BE2C (cell line): ENCODE data around the gene TMC4.
A peak's percentile ranks its signal among the peaks of the same experiment; 100 is the strongest.

ENCODE experiments used
- DNase-seq: peaks from one replicate; pipeline ENCODE4 v3.0.0-alpha.2; 2020
- H3K27me3 ChIP-seq: fragments of 250-450 bp; sonication (Bioruptor Pico); 2 replicates; pipeline ENCODE4 v1.5.1; 2020; ENCODE audit warnings: mild to moderate bottlenecking
- H3K36me3 ChIP-seq: fragments of 250-450 bp; sonication (Bioruptor Pico); 2 replicates; pipeline ENCODE4 v1.5.1; 2020; ENCODE audit warnings: mild to moderate bottlenecking
- H3K4me1 ChIP-seq: fragments of 250-450 bp; sonication (Bioruptor Pico); 2 replicates; pipeline ENCODE4 v1.5.1; 2020
- H3K4me3 ChIP-seq: 2 replicates; pipeline ENCODE4 v1.5.1; 2011; ENCODE audit warnings: low read depth, low read length
- H3K9me3 ChIP-seq: fragments of 250-450 bp; sonication (Bioruptor Pico); 2 replicates; pipeline ENCODE4 v1.5.1; 2020
- CTCF ChIP-seq: IDR thresholded peaks from 2 replicates; pipeline ENCODE4 v1.5.1; 2012; ENCODE audit warnings: mild to moderate bottlenecking, low read depth, low read length

The TMC4 gene

GRCh38 chr19:54169149-54169740 is 3.7 kb downstream of the TMC4 start:
- no peaks in the 10 kb centered on the region for H3K4me1 ChIP-seq
- no peaks in the 10 kb centered on the region for H3K9me3 ChIP-seq
- H3K27me3 ChIP-seq, result peaks cover 9% of the 10 kb centered on the region; the same call in 1 of the 2 replicates
- no peak overlapping the region for H3K4me3 ChIP-seq
- no peaks in the 10 kb centered on the region for H3K36me3 ChIP-seq
- no peak for TF ChIP-seq CTCF
- no peak for DNase-seq

GRCh38 chr19:54168174-54168917 is 4.6 kb downstream of the TMC4 start:
- no peaks in the 10 kb centered on the region for H3K4me1 ChIP-seq
- peaks cover 6% of the 10 kb centered on the region; the same call in 1 of the 2 replicates for H3K27me3 ChIP-seq
- H3K36me3 ChIP-seq, result no peaks in the 10 kb centered on the region
- peak; percentile 89 for TF ChIP-seq CTCF
- DNase-seq, result peak; percentile 94
- no peaks in the 10 kb centered on the region for H3K9me3 ChIP-seq
- H3K4me3 ChIP-seq, result no peak overlapping the region

- H3K4me1 ChIP-seq, result no peaks in the 10 kb centered on the region
- DNase-seq, result no peak
- no peaks in the 10 kb centered on the region for H3K36me3 ChIP-seq
- TF ChIP-seq CTCF, result no peak
- H3K27me3 ChIP-seq, result no peaks in the 10 kb centered on the region; the same call in 1 of the 2 replicates
- no peak overlapping the region for H3K4me3 ChIP-seq
- no peaks in the 10 kb centered on the region for H3K9me3 ChIP-seq
These were observed 7.7 kb downstream of the TMC4 start for GRCh38 chr19:54165222-54165621.

- Histone ChIP-seq H3K36me3 (no peaks in the 10 kb centered on the region), H3K4me1 (no peaks in the 10 kb centered on the region), H3K9me3 (no peaks in the 10 kb centered on the region), H3K27me3 (no peaks in the 10 kb centered on the region; the same call in 1 of the 2 replicates), H3K4me3 (no peak overlapping the region)
- TF ChIP-seq CTCF, result no peak
- DNase-seq, result peak; percentile 42
These were observed 8.4 kb downstream of the TMC4 start for GRCh38 chr19:54164369-54165068.

- no peak for DNase-seq
- no peak for TF ChIP-seq CTCF
- H3K4me3 ChIP-seq, result no peak overlapping the region
These were observed 10.1 kb downstream of the TMC4 start for GRCh38 chr19:54162884-54163283.

More at GRCh38 chr19:54162884-54163283, 10.1 kb downstream of the TMC4 start:
- no peaks in the 10 kb centered on the region for H3K4me1 ChIP-seq
- peaks cover 3% of the 10 kb centered on the region; the same call in 1 of the 2 replicates for H3K36me3 ChIP-seq
- H3K9me3 ChIP-seq, result no peaks in the 10 kb centered on the region
- no peaks in the 10 kb centered on the region for H3K27me3 ChIP-seq
